ENCODE measurements around the gene PGA5. TPM values are rescaled to one million over a fixed set of nuclear protein-coding genes. Genes with fewer than 3 reads are reported as not detected.
"Not testable (repeated sequence)": the region's sequence is repeated elsewhere in the genome, so short reads cannot be mapped to it uniquely, and the experiment has no call there.

PGA5 gene
- total RNA-seq (2022) (not detected in 2 replicates), Bru-seq, nascent RNA (not detected), BruChase-seq, experiment 1, labeled RNA remaining after a 6-hour chase (not detected), BruChase-seq, experiment 2, labeled RNA remaining after a 2-hour chase (not detected)
- long read RNA-seq, result 0 reads

DNA sequence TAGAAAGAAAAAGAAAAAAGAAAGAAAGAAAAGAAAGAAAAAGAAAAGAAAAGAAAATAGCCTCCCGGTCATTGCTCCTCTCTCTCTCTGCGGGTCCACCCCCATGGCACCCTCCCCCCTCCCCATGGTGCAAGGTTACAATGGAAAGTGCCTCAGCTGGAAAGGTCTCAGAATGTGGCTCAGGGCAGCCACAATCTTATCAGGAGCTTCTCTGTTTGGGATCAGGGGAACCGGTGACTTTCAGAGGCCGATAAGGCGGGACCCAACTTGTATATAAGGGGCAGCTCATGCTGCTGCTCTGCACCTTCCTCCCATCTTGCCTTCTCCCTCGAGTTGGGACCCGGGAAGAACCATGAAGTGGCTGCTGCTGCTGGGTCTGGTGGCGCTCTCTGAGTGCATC is at the start of gene PGA5:
Gene PGA5, plus strand, starts transcription at position 301 of the 400 bp plus-strand sequence. Its CDS starts 52 bp downstream, at position 353.
- H3K27ac Mint-ChIP-seq (ENCODE audit: low read depth, unreplicated experiment); H3K36me3 Mint-ChIP-seq (ENCODE audit: insufficient read depth, unreplicated experiment); POLR2A ChIA-PET; BruUV-seq (replicated peaks); DNase-seq (ENCODE audit: unreplicated experiment); intact Hi-C loops (cut with micrococcal nuclease); H3K9me3 Mint-ChIP-seq (ENCODE audit: unreplicated experiment); H3K4me3 Mint-ChIP-seq (ENCODE audit: unreplicated experiment); H3K4me1 Mint-ChIP-seq (ENCODE audit: insufficient read depth, unreplicated experiment): not testable (repeated sequence)
- peaks cover 11% of the 10 kb centered on the region for H3K27me3 Mint-ChIP-seq (ENCODE audit: insufficient read depth, unreplicated experiment)
- CTCF ChIA-PET, result interaction anchor here (1.1 kb wide), 1 partner anchor 13 kb away, joined by 3 read pairs; no protein-coding TSS in a partner anchor

DNA sequence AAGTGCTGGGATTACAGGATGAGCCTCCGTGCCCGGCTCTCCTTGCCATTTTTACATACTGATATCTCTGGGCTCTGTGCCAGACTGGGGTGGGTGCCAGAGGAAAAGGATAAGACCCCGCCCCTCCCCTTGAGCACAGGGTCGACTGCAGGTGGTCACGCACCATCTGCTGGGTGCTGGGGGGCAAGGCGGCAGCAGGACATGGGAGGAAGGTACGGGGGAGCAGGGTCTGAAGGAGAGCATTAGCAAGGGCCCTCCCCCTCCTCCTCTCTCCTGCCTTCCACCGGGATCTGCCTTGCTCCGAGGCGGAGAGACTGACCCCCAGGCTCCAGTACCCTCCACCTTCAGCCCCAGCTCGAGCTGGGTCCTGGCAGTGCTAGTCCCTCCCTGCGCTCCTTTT is 47.4 kb upstream of the PGA5 start:
- Mint-ChIP-seq H3K4me3 (ENCODE audit: unreplicated experiment) (no peak overlapping the region), H3K36me3 (ENCODE audit: insufficient read depth, unreplicated experiment) (no peaks in the 10 kb centered on the region), H3K27me3 (ENCODE audit: insufficient read depth, unreplicated experiment) (peaks cover 43% of the 10 kb centered on the region), H3K9me3 (ENCODE audit: unreplicated experiment) (no peaks in the 10 kb centered on the region), H3K27ac (ENCODE audit: low read depth, unreplicated experiment) (no peak overlapping the region), H3K4me1 (ENCODE audit: insufficient read depth, unreplicated experiment) (no peaks in the 10 kb centered on the region)
- DNase-seq (ENCODE audit: unreplicated experiment), result no peak
- POLR2A ChIA-PET, result no interaction called here
- intact Hi-C loops (cut with micrococcal nuclease), result no loop called here
- BruUV-seq (replicated peaks), result no TSS peak
- TF ChIP-seq, protein P1, sequence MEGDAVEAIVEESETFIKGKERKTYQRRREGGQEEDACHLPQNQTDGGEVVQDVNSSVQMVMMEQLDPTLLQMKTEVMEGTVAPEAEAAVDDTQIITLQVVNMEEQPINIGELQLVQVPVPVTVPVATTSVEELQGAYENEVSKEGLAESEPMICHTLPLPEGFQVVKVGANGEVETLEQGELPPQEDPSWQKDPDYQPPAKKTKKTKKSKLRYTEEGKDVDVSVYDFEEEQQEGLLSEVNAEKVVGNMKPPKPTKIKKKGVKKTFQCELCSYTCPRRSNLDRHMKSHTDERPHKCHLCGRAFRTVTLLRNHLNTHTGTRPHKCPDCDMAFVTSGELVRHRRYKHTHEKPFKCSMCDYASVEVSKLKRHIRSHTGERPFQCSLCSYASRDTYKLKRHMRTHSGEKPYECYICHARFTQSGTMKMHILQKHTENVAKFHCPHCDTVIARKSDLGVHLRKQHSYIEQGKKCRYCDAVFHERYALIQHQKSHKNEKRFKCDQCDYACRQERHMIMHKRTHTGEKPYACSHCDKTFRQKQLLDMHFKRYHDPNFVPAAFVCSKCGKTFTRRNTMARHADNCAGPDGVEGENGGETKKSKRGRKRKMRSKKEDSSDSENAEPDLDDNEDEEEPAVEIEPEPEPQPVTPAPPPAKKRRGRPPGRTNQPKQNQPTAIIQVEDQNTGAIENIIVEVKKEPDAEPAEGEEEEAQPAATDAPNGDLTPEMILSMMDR (IDR thresholded peaks at IDR 0.05; ENCODE audit: unreplicated experiment), result no peak
- CTCF ChIA-PET, result no interaction called here

DNA sequence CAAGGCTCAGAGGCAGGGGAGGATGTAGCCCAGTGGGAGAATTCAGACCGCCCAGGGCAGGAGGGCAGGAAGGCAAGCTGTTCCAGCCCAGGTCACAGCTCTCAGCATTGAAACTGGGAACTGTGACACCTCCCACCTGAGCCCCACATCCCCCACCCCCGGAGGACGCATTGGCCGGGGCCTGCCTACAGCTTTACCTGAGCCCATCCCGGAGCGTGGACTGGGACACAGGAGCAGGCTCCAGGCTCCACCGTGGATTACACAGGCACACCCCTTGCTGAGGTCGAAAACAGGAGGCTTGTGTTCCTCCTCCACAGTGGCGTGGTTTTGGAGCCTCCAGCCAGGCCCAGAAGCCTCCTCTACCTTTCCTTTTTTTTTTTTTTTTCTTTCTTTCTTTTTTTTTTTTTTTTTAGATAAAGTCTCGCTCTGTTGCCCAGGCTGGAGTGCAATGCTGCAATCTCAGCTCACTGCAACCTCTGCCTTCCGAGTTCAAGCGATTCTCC is 46.8 kb upstream of the PGA5 start:
- H3K27me3 Mint-ChIP-seq (ENCODE audit: insufficient read depth, unreplicated experiment), result peaks cover 43% of the 10 kb centered on the region
- ChIA-PET CTCF (no interaction called here), POLR2A (no interaction called here)
- no peaks in the 10 kb centered on the region for H3K9me3 Mint-ChIP-seq (ENCODE audit: unreplicated experiment)
- H3K27ac Mint-ChIP-seq (ENCODE audit: low read depth, unreplicated experiment), result no peak overlapping the region
- H3K4me3 Mint-ChIP-seq (ENCODE audit: unreplicated experiment), result no peak overlapping the region
- intact Hi-C loops (cut with micrococcal nuclease), result no loop called here
- DNase-seq (ENCODE audit: unreplicated experiment), result no peak
- no peaks in the 10 kb centered on the region for H3K4me1 Mint-ChIP-seq (ENCODE audit: insufficient read depth, unreplicated experiment)
- TF ChIP-seq, protein P1 (IDR thresholded peaks at IDR 0.05; ENCODE audit: unreplicated experiment), result no peak
- no peaks in the 10 kb centered on the region for H3K36me3 Mint-ChIP-seq (ENCODE audit: insufficient read depth, unreplicated experiment)
- BruUV-seq (replicated peaks), result no TSS peak

DNA sequence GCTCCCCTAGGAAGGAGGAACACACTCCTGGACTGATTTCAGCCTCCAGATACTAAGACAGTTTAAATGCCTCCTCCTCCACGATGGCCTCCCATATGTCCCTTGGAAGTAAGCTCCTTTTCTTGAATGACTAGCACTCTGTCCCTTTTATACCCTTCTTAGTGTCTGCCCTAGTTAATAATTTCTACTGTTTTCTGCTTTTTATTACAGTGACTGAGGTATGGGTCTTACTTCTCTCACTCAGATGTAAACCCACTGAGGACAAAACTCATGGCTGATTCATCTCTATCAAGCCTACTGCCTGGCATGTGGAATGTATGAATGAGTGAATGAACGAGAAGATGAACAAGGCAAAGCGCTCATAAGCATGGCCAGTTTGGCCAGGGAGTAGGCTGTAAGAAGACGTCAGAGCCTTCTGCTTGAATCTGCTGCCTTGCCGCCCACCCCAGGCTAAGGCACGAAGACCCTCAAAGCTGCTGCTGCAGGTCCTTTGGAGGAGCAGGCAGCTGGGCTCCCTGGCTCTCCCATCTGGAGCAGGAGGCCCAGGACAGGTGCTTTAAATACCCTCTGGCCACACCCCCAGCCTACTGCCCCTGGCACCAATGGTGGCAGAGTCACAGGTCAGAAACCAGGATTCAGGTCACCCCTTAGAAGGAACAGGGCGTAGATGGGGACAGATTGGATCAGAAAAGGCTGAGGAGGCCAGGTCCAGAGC is 45.8 kb upstream of the PGA5 start:
- Mint-ChIP-seq H3K9me3 (ENCODE audit: unreplicated experiment) (no peaks in the 10 kb centered on the region), H3K27ac (ENCODE audit: low read depth, unreplicated experiment) (no peak overlapping the region), H3K4me3 (ENCODE audit: unreplicated experiment) (no peak overlapping the region), H3K27me3 (ENCODE audit: insufficient read depth, unreplicated experiment) (peaks cover 44% of the 10 kb centered on the region), H3K36me3 (ENCODE audit: insufficient read depth, unreplicated experiment) (no peaks in the 10 kb centered on the region), H3K4me1 (ENCODE audit: insufficient read depth, unreplicated experiment) (no peaks in the 10 kb centered on the region)
- ChIA-PET POLR2A (no interaction called here), CTCF (interaction anchor here (1.3 to 1.4 kb wide), 2 partner anchors 8 to 364 kb away, joined by 4 to 10 read pairs; no protein-coding TSS in a partner anchor)
- DNase-seq (ENCODE audit: unreplicated experiment), result no peak
- no TSS peak for BruUV-seq (replicated peaks)
- intact Hi-C loops (cut with micrococcal nuclease), result no loop called here
- TF ChIP-seq, protein P1 (IDR thresholded peaks at IDR 0.05; ENCODE audit: unreplicated experiment), result no peak

Measured in MCF 10A (cell line).